ENCODE measurements around the gene ARL8A.
"Not testable (repeated sequence)": the region's sequence is repeated elsewhere in the genome, so short reads cannot be mapped to it uniquely, and the experiment has no call there.

ARL8A gene

DNA sequence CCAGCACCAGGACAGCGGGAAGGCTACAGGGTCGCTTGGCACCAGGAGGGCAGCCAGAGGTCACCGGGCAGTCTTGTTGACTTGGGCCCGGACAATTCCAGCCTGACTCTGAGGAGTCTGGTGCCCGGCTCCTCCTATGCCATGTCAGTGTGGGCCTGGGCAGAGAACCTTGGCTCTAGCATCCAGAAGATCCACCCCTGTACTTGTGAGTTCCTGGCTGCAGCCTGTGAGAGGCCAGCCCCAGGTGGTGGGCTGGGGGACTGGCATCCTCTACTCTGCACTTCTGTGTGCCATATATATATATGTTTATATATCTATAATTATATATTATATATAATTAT, 27.4 kb upstream of the ARL8A start:
- DNase-seq (ENCODE audit: low read depth): no peak
- H3K4me3 ChIP-seq (ENCODE audit: control insufficient read depth, low read depth, low read length): no peak overlapping the region
- TF ChIP-seq CTCF (IDR thresholded peaks at IDR 0.05; ENCODE audit: control insufficient read depth, insufficient read depth, low read depth, low read length, missing control alignments): no peak

DNA sequence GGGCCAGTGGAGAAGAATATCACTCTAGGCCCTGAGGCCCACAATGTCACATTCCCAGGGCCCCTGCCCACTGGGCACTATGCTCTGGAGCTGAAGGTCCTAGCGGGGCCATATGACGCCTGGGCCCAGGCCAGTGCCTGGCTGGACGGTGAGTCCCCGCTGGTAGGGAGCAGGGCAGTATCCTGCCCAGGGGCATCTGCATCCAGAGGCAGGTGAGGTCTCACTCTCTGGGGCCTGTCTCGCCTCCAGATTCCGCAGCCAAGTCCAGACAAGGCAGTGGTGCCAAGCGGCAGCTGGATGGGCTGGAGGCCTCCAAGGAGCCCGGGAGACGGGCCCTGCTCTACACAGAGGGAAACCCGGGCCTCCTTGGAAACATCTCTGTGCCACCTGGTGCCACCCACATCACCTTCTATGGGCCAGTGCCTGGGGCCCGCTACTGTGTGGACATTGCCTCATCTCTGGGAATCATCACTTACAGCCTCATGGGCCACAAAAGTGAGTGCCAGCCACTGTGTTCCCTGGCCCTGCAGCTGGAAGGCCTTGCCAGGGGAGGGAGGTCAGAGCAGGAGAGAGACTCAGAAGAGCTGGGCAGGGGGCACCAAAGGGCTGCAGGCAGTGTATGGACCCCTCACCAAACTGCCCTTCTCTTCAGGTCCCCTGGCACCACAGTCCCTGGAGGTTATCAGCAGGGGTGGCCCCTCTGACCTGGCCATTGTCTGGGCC, 26.9 kb upstream of the ARL8A start:
- no peak overlapping the region for H3K4me3 ChIP-seq (ENCODE audit: control insufficient read depth, low read depth, low read length)
- TF ChIP-seq CTCF (IDR thresholded peaks at IDR 0.05; ENCODE audit: control insufficient read depth, insufficient read depth, low read depth, low read length, missing control alignments): no peak
- no peak for DNase-seq (ENCODE audit: low read depth)

- no peak for DNase-seq (ENCODE audit: low read depth)
- TF ChIP-seq CTCF (IDR thresholded peaks at IDR 0.05; ENCODE audit: control insufficient read depth, insufficient read depth, low read depth, low read length, missing control alignments): no peak
- H3K4me3 ChIP-seq (ENCODE audit: control insufficient read depth, low read depth, low read length): no peak overlapping the region
Observed at GRCh38 chr1:202170726-202171125, 26.2 kb upstream of the ARL8A start.

DNA sequence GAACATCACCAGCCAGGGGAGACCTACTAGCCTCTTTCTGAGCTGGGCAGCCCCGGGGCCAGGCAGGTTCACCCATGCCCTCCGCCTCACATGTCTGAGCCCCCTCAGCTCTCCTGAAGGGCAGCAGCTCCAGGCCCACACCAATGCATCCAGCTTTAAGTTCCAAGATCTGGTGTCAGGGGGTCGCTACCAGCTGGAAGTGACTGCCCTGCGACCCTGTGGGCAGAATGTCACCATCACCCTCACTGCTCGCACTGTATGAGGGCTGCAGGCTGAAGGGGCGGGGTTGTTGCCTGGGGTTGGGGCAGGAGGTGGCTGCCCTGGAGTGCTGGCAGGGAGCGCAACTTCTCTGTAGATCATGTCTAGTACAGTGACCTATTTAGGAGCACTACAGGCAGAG, 24.3 kb upstream of the ARL8A start:
- no peak for TF ChIP-seq CTCF (IDR thresholded peaks at IDR 0.05; ENCODE audit: control insufficient read depth, insufficient read depth, low read depth, low read length, missing control alignments)
- DNase-seq (ENCODE audit: low read depth): no peak
- H3K4me3 ChIP-seq (ENCODE audit: control insufficient read depth, low read depth, low read length): no peak overlapping the region

- no peak for DNase-seq (ENCODE audit: low read depth)
- TF ChIP-seq CTCF (IDR thresholded peaks at IDR 0.05; ENCODE audit: control insufficient read depth, insufficient read depth, low read depth, low read length, missing control alignments): no peak
- no peak overlapping the region for H3K4me3 ChIP-seq (ENCODE audit: control insufficient read depth, low read depth, low read length)
Observed at GRCh38 chr1:202167708-202168415, 23.3 kb upstream of the ARL8A start.

DNA sequence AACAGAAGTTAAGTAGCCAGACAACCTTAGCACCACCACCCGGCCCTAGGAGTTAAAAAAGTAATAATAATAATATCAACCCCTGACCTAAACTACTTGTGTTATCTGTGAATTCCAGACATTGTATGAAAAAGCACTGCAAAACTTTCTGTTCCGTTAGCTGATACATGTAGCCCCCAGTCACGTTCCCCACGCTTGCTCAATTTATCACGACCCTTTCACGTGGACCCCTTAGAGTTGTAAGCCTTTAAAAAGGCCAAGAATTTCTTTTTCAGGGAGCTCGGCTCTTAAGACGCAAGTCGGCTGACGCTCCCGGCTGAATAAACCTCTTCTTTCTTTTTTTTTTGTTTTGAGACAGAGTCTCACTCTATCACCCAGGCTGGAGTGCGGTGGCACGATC, 22.5 kb upstream of the ARL8A start:
- DNase-seq (ENCODE audit: low read depth); H3K4me3 ChIP-seq (ENCODE audit: control insufficient read depth, low read depth, low read length): not testable (repeated sequence)

Data from AG09309 (cell line).